ENCODE data around the gene LIG1.

LIG1 gene

DNA sequence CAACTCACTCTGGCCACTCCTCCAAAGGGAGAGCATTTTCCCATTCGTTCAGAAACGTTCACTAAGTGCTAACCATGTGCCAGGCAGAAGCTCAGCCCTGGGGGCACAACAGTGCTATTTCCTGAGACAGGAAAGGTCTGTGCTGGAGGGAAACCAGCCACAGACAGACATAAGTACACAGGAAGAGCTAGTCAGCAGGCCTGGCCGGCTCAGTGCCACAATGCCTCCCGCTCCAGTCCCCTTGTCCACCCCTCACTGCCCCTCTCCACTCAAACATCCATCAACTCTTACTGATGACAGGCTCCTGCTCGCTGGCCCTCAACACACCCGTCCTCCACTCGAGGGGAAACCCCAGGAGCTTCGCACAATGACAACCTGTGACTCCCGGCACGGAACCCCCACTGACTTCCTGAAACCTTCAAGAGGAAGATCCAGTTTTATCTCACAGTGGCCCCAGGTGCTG, 48.2 kb downstream of the LIG1 start:
- Histone ChIP-seq H3K4me1 (no peaks in the 10 kb centered on the region), H3K27ac (no peak overlapping the region), H3K9me3 (no peaks in the 10 kb centered on the region), H3K4me3 (no peak overlapping the region), H3K27me3 (no peaks in the 10 kb centered on the region), H3K36me3 (peaks cover under 1 to 61% (median 6%) of the 10 kb centered on the region in 3 donors)
- DNase-seq, result no peak
- TF ChIP-seq, protein P1, sequence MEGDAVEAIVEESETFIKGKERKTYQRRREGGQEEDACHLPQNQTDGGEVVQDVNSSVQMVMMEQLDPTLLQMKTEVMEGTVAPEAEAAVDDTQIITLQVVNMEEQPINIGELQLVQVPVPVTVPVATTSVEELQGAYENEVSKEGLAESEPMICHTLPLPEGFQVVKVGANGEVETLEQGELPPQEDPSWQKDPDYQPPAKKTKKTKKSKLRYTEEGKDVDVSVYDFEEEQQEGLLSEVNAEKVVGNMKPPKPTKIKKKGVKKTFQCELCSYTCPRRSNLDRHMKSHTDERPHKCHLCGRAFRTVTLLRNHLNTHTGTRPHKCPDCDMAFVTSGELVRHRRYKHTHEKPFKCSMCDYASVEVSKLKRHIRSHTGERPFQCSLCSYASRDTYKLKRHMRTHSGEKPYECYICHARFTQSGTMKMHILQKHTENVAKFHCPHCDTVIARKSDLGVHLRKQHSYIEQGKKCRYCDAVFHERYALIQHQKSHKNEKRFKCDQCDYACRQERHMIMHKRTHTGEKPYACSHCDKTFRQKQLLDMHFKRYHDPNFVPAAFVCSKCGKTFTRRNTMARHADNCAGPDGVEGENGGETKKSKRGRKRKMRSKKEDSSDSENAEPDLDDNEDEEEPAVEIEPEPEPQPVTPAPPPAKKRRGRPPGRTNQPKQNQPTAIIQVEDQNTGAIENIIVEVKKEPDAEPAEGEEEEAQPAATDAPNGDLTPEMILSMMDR (IDR thresholded peaks at IDR 0.05), result no peak
- intact Hi-C loops (cut with DNase I; ENCODE audit: low total_unique reads), result no loop called here

DNA sequence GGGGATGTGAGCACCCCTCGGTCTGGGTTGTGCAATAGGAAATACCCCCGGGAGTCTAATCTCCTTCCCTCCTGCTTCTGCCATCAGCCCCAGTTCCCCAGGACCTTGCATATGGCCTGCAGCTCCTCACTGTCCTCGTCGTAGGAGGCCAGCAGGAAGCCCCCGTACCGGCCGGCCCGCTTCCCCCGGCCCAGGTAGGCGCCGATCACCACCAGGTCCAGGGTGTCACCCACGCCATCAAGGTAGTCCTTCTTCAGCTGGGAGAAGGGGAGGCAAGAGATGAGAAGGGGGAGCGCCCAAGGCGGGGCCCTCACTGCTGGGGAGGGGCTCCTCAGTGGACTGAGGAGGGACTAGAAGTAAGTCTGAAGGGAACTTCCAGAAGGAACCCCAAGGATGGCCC, 49.1 kb downstream of the LIG1 start:
- no peaks in the 10 kb centered on the region for H3K4me1 ChIP-seq
- H3K4me3 ChIP-seq, result no peak overlapping the region
- peaks cover 0 to 63% (median 4%) of the 10 kb centered on the region in 3 donors for H3K36me3 ChIP-seq
- H3K27ac ChIP-seq, result no peak overlapping the region
- TF ChIP-seq, protein P1 (IDR thresholded peaks at IDR 0.05), result no peak
- intact Hi-C loops (cut with DNase I; ENCODE audit: low total_unique reads), result no loop called here
- no peak for DNase-seq
- no peaks in the 10 kb centered on the region for H3K9me3 ChIP-seq
- no peaks in the 10 kb centered on the region for H3K27me3 ChIP-seq

DNA sequence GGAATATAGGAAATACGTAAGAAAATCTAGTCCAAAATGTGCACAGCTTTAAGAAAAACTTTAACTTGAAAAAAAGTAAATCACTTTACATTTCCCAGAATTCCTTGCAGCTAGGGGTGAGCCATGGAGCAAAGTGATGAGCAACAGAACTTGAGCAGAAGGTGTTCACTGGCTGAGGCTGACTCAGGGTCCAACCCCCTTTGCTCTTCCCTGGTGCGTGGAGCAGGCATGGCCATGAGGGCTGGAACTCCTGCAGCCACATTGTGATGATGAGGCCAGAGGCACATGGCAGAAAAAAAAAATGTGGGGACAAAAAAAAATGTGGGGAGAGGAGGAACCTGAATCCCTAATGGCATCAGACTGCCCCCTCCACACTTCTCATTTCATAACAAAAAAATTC, 49.6 kb downstream of the LIG1 start:
- Histone ChIP-seq H3K4me1 (no peaks in the 10 kb centered on the region), H3K4me3 (no peak overlapping the region), H3K9me3 (no peaks in the 10 kb centered on the region), H3K27me3 (no peaks in the 10 kb centered on the region), H3K27ac (no peak overlapping the region), H3K36me3 (peaks cover 0 to 63% (median 4%) of the 10 kb centered on the region in 3 donors)
- TF ChIP-seq, protein P1 (IDR thresholded peaks at IDR 0.05), result no peak
- intact Hi-C loops (cut with DNase I; ENCODE audit: low total_unique reads), result no loop called here
- no peak for DNase-seq

DNA sequence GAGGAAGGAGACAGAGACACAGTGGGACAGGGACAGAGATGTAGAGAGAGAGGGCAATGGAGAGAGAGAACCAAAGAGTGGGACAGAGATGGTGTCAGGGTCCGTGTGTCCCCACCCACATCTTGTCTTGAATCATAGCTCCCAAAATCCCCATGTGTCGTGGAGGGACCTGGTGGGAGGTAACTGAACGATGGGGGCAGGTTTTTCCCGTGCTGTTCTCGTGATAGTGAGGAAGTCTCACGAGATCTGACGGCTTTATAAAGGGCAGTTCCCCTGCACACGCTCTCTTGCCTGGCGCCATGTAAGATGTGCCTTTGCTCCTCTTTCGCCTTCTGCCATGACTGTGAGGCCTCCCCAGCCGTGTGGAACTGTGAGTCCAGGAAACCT, 52.0 kb downstream of the LIG1 start:
- H3K27me3 ChIP-seq, result no peaks in the 10 kb centered on the region
- DNase-seq, result no peak
- intact Hi-C loops (cut with DNase I; ENCODE audit: low total_unique reads), result no loop called here
- H3K4me1 ChIP-seq, result no peaks in the 10 kb centered on the region
- no peak overlapping the region for H3K4me3 ChIP-seq
- H3K9me3 ChIP-seq, result no peaks in the 10 kb centered on the region
- peaks cover 0 to 56% (median 4%) of the 10 kb centered on the region in 3 donors for H3K36me3 ChIP-seq
- TF ChIP-seq, protein P1 (IDR thresholded peaks at IDR 0.05), result no peak
- no peak overlapping the region for H3K27ac ChIP-seq

DNA sequence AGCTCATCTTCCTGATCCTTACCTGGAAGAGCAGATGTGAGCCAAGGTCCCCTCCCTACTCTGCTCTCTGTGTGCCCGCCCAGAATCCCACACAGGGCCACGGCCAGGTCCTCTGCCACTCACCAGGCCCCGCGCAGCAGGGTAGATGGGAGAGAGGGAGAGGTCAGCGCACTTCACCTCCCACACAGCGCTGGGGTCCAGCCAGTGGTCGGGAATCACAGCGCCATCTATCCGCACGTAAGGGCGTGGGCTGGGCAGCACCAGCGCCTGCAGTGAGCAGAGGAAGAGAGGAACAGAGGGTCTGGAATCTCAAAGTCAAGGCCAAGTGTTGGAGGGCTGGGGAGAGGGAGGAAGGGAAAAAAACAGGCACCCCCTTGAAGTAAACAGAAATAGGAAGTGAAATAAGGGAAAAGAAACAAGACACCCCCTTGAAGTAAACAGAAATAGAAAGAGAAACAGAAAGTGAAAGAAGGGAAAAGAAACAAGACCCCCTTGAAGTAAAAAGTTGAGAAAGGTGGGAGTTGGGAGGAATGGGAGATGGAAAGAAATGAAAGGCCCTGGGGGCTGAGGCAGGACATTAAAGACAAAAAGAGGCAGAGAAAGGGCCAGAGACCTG, 52.5 kb downstream of the LIG1 start:
- no peaks in the 10 kb centered on the region for H3K27me3 ChIP-seq
- intact Hi-C loops (cut with DNase I; ENCODE audit: low total_unique reads), result no loop called here
- no peak for DNase-seq
- H3K27ac ChIP-seq, result no peak overlapping the region
- H3K36me3 ChIP-seq, result peaks cover 0 to 51% (median 4%) of the 10 kb centered on the region in 3 donors
- no peaks in the 10 kb centered on the region for H3K9me3 ChIP-seq
- H3K4me1 ChIP-seq, result no peaks in the 10 kb centered on the region
- TF ChIP-seq, protein P1 (IDR thresholded peaks at IDR 0.05), result no peak
- no peak overlapping the region for H3K4me3 ChIP-seq

All from tibial artery (tissue), 4 donors.